Panc1 (cell line): ENCODE measurements around the gene BSND. TPM values are rescaled to one million over a fixed set of nuclear protein-coding genes. Genes with fewer than 3 reads are reported as not detected.

ENCODE experiments used
- ATAC-seq: fragments of 200-7000 bp; cut with Tn5 transposase; 2 replicates; pipeline ENCODE4 v1.9.1; 2020; ENCODE audit warnings: mild to moderate bottlenecking, moderate library complexity
- BruUV-seq: library from RNA; stranded (reverse); fragments of 400-500 nt; replicated peaks from 2 replicates; lab custom pipeline; 2021; lab: Mats Ljungman, UMichigan
- CTCF ChIA-PET: fragments of 300-600 bp; sonication (Branson Sonifier 250); formaldehyde crosslinking; loops from one replicate; lab custom pipeline; 2022; ENCODE audit warnings: antibody characterized with exemption; lab: Charles Lee
- POLR2A ChIA-PET: fragments of 300-600 bp; sonication (Branson Sonifier 250); formaldehyde crosslinking; loops from one replicate; lab custom pipeline; 2022; ENCODE audit warnings: antibody characterized with exemption; lab: Charles Lee
- DNase-seq: peaks from one replicate; pipeline ENCODE4 v3.0.0-alpha.2; 2010; ENCODE audit warnings: low read depth, low spot score
- H3K27ac ChIP-seq: 2 replicates; pipeline ENCODE4 v1.5.1; 2011; ENCODE audit warnings: mild to moderate bottlenecking, low read length, inconsistent platforms
- H3K27me3 ChIP-seq: fragments of 200-500 bp; sonication (Bioruptor generic); 2 replicates; pipeline ENCODE4 v1.6.0; 2014; ENCODE audit warnings: low read length, inconsistent platforms; ENCODE audit not compliant: control insufficient read depth, insufficient read depth
- H3K36me3 ChIP-seq: fragments of 200-500 bp; sonication (Bioruptor generic); 2 replicates; pipeline ENCODE4 v1.5.1; 2014; ENCODE audit warnings: inconsistent platforms, mild to moderate bottlenecking, low read length, moderate library complexity; ENCODE audit not compliant: control insufficient read depth, insufficient read depth
- H3K4me1 ChIP-seq: 2 replicates; pipeline ENCODE4 v1.5.1; 2011; ENCODE audit warnings: inconsistent platforms, mild to moderate bottlenecking, low read length, moderate library complexity; ENCODE audit not compliant: control insufficient read depth, insufficient read depth
- H3K4me3 ChIP-seq, 2 experiments: 2 replicates each; pipeline ENCODE4 v1.5.1; 2011 to 2012; ENCODE audit warnings: low read depth in 2 of 2, low read length in 2 of 2, mild to moderate bottlenecking in 2 of 2, inconsistent platforms in 1 of 2, moderate library complexity in 1 of 2
- H3K9me3 ChIP-seq: fragments of 200-500 bp; sonication (Bioruptor generic); 2 replicates; pipeline ENCODE4 v1.5.1; 2014; ENCODE audit warnings: low read depth, mild to moderate bottlenecking, inconsistent platforms, low read length, moderate library complexity; ENCODE audit not compliant: control insufficient read depth, insufficient read depth
- CTCF ChIP-seq: fragments of 450-650 bp; IDR thresholded peaks from 2 replicates; pipeline ENCODE4 v1.5.1; 2017; ENCODE audit warnings: mild to moderate bottlenecking
- POLR2AphosphoS5 ChIP-seq: IDR thresholded peaks from 2 replicates; pipeline ENCODE4 v1.6.1; 2012; ENCODE audit warnings: mild to moderate bottlenecking, low read depth, low read length, moderate library complexity
- SIN3A ChIP-seq: IDR thresholded peaks from 2 replicates; pipeline ENCODE4 v1.6.1; 2012; ENCODE audit warnings: low read depth, mild to moderate bottlenecking, low read length, moderate library complexity, borderline replicate concordance; ENCODE audit not compliant: insufficient read depth
- TCF7L2 ChIP-seq: IDR thresholded peaks from 2 replicates; pipeline ENCODE4 v1.6.1; 2011; ENCODE audit warnings: mild to moderate bottlenecking, low read depth, low read length, inconsistent platforms
- in situ Hi-C: cut with HindIII; loops from 2 replicates; pipeline ENCODE4 v1.10.0; 2016; ENCODE audit warnings: low sequenced_read_pairs, low pct_unique_long_range_greater_than_20kb
- intact Hi-C: fragments of 100-400 bp; cut with micrococcal nuclease; formaldehyde crosslinking; loops from one replicate; pipeline ENCODE4 v1.10.0; 2022; ENCODE audit not compliant: unreplicated experiment
- total RNA-seq: library from RNA; stranded (reverse); gene quantifications from one replicate; pipeline ENCODE4 v1.2.1, GENCODE V29; 2021; ENCODE audit not compliant: unreplicated experiment
- TF ChIP-seq, protein P1 (sequence below), 2 experiments: IDR thresholded peaks; 2 replicates each; pipeline ENCODE4 v1.6.1; 2011 to 2012; ENCODE audit warnings: low read depth in 2 of 2, control low read depth in 1 of 2, low read length in 1 of 2, mild to moderate bottlenecking in 1 of 2, moderate library complexity in 1 of 2; ENCODE audit not compliant: insufficient read depth in 1 of 2

The BSND gene
- total RNA-seq, 1 experiment from 2014 or later: not detected

GRCh38 chr1:54984131-54984842, 14.4 kb upstream of the BSND start:
- ATAC-seq (no peak), DNase-seq (no peak)
- CTCF ChIA-PET: interaction anchor here (0.7 kb wide), 1 partner anchor 28 kb away, joined by 3 read pairs; no protein-coding TSS in a partner anchor
- H3K4me3 ChIP-seq: no peak overlapping the region
- no peak overlapping the region for H3K27ac ChIP-seq
- BruUV-seq: no TSS peak
- intact Hi-C loops (no loop called here), in situ Hi-C loops (no loop called here)
- H3K27me3 ChIP-seq: peaks cover 5% of the 10 kb centered on the region; the same call in 1 of the 2 replicates
- POLR2A ChIA-PET: no interaction called here
- H3K9me3 ChIP-seq: no peaks in the 10 kb centered on the region
- no peaks in the 10 kb centered on the region; the same call in 1 of the 2 replicates for H3K4me1 ChIP-seq
- TF ChIP-seq CTCF (no peak), TCF7L2 (no peak), SIN3A (no peak), POLR2AphosphoS5 (no peak)
- TF ChIP-seq, protein P1, sequence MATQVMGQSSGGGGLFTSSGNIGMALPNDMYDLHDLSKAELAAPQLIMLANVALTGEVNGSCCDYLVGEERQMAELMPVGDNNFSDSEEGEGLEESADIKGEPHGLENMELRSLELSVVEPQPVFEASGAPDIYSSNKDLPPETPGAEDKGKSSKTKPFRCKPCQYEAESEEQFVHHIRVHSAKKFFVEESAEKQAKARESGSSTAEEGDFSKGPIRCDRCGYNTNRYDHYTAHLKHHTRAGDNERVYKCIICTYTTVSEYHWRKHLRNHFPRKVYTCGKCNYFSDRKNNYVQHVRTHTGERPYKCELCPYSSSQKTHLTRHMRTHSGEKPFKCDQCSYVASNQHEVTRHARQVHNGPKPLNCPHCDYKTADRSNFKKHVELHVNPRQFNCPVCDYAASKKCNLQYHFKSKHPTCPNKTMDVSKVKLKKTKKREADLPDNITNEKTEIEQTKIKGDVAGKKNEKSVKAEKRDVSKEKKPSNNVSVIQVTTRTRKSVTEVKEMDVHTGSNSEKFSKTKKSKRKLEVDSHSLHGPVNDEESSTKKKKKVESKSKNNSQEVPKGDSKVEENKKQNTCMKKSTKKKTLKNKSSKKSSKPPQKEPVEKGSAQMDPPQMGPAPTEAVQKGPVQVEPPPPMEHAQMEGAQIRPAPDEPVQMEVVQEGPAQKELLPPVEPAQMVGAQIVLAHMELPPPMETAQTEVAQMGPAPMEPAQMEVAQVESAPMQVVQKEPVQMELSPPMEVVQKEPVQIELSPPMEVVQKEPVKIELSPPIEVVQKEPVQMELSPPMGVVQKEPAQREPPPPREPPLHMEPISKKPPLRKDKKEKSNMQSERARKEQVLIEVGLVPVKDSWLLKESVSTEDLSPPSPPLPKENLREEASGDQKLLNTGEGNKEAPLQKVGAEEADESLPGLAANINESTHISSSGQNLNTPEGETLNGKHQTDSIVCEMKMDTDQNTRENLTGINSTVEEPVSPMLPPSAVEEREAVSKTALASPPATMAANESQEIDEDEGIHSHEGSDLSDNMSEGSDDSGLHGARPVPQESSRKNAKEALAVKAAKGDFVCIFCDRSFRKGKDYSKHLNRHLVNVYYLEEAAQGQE (IDR thresholded peaks at IDR 0.05; ENCODE audit: insufficient read depth in 1 of 2, low read depth in 2 of 2, low read length in 1 of 2): no peak
- no peaks in the 10 kb centered on the region for H3K36me3 ChIP-seq

DNA sequence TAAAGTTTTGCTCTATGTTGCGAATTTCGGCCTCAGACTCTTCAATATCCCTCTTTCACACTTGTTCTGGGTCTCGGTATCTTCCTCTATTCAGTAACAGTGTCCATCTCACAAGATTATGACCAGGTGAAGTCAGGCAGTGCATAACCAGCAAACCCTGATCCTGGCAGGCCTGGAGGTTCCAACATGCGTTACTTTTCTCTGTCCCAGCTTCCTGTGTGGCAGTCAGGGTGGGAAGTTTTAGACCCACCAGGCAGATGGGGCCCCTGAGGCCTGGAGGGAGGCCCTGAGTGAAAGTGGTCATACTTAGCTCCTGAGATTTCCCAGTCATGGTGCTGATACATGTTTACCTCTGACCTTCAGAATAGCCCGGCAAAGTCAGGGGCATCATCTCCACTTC, 13.2 kb upstream of the BSND start:
- intact Hi-C loops: no loop called here
- no peak for TF ChIP-seq CTCF
- TF ChIP-seq SIN3A: no peak
- ATAC-seq: no peak

More for the DNA sequence above, 13.2 kb upstream of the BSND start:
- in situ Hi-C loops: no loop called here
- no TSS peak for BruUV-seq
- Histone ChIP-seq H3K9me3 (no peaks in the 10 kb centered on the region), H3K36me3 (no peaks in the 10 kb centered on the region), H3K27ac (no peak overlapping the region), H3K27me3 (0 out of 2 replicates have a peak, but pooled peaks cover 2% of the 10 kb centered on the region), H3K4me1 (no peaks in the 10 kb centered on the region; the same call in 1 of the 2 replicates), H3K4me3 (no peak overlapping the region)
- no peak for DNase-seq
- ChIA-PET POLR2A (no interaction called here), CTCF (no interaction called here)
